ENCODE results near the gene FKTN. TPM values are rescaled to one million over a fixed set of nuclear protein-coding genes. Genes with fewer than 3 reads are reported as not detected.

Gene FKTN
- total and polyA plus RNA-seq, 9 of the 15 experiments (the other 6 are each of a cell fraction or from before 2014, with no cell fraction given) = 5.4 to 16.3 (median 10.4) TPM

DNA sequence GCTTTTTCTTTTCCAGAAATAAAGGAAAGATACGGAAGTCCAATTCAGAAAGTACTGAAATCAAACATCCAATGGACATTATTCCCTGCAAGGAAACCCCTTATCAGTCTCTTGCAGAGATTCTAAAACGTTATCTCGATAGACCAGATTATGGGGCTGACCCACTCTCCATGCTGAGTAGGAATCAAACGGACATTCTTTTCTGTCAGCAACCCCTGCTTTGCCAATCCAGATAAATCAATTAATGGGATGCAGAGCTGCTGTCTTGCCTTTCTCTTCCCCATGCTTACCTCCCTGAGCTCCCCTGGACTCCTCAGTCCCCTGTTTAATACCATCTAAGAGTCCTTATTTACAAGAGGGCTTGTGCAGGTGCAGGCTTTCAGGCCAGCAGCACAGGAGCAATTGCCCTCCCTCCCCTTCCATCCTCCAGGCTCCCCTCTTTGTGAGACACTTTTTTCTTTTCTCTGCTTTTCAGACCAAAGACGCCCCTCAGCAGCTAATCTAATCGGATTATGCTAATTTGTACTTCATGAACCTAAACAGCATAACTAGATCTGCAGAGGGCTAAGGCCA lies 118.5 kb downstream of the FKTN start (continued):
- TF ChIP-seq, protein P1, sequence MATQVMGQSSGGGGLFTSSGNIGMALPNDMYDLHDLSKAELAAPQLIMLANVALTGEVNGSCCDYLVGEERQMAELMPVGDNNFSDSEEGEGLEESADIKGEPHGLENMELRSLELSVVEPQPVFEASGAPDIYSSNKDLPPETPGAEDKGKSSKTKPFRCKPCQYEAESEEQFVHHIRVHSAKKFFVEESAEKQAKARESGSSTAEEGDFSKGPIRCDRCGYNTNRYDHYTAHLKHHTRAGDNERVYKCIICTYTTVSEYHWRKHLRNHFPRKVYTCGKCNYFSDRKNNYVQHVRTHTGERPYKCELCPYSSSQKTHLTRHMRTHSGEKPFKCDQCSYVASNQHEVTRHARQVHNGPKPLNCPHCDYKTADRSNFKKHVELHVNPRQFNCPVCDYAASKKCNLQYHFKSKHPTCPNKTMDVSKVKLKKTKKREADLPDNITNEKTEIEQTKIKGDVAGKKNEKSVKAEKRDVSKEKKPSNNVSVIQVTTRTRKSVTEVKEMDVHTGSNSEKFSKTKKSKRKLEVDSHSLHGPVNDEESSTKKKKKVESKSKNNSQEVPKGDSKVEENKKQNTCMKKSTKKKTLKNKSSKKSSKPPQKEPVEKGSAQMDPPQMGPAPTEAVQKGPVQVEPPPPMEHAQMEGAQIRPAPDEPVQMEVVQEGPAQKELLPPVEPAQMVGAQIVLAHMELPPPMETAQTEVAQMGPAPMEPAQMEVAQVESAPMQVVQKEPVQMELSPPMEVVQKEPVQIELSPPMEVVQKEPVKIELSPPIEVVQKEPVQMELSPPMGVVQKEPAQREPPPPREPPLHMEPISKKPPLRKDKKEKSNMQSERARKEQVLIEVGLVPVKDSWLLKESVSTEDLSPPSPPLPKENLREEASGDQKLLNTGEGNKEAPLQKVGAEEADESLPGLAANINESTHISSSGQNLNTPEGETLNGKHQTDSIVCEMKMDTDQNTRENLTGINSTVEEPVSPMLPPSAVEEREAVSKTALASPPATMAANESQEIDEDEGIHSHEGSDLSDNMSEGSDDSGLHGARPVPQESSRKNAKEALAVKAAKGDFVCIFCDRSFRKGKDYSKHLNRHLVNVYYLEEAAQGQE (IDR thresholded peaks at IDR 0.05; ENCODE audit: borderline replicate concordance) = peak; percentile 85
- TF ChIP-seq, protein P1 (CRISPR knock-in tag; IDR thresholded peaks at IDR 0.05; ENCODE audit: low read depth) = no peak
- peak; percentile 45; the same call in 1 of the 2 replicates for TF ChIP-seq LEF1 (IDR thresholded peaks at IDR 0.05)
- no peak for TF ChIP-seq NR3C1 (CRISPR knock-in tag; IDR thresholded peaks at IDR 0.05)
- 0 out of 4 replicates have a peak, but pooled peaks of 1 of the 2 experiments have one; percentile 64 for TF ChIP-seq TEAD1 (CRISPR knock-in tag; IDR thresholded peaks at IDR 0.05)
- no peak for TF ChIP-seq RBM14 (IDR thresholded peaks at IDR 0.05; ENCODE audit: borderline replicate concordance, insufficient read depth, low read depth, low read length)
- TF ChIP-seq NCOA1 (IDR thresholded peaks at IDR 0.05; ENCODE audit: low read depth) = peak; percentile 33; the same call in 1 of the 2 replicates
- TF ChIP-seq ZC3H4 (CRISPR knock-in tag; IDR thresholded peaks at IDR 0.05; ENCODE audit: borderline replicate concordance) = no peak
- TF ChIP-seq, protein P2, sequence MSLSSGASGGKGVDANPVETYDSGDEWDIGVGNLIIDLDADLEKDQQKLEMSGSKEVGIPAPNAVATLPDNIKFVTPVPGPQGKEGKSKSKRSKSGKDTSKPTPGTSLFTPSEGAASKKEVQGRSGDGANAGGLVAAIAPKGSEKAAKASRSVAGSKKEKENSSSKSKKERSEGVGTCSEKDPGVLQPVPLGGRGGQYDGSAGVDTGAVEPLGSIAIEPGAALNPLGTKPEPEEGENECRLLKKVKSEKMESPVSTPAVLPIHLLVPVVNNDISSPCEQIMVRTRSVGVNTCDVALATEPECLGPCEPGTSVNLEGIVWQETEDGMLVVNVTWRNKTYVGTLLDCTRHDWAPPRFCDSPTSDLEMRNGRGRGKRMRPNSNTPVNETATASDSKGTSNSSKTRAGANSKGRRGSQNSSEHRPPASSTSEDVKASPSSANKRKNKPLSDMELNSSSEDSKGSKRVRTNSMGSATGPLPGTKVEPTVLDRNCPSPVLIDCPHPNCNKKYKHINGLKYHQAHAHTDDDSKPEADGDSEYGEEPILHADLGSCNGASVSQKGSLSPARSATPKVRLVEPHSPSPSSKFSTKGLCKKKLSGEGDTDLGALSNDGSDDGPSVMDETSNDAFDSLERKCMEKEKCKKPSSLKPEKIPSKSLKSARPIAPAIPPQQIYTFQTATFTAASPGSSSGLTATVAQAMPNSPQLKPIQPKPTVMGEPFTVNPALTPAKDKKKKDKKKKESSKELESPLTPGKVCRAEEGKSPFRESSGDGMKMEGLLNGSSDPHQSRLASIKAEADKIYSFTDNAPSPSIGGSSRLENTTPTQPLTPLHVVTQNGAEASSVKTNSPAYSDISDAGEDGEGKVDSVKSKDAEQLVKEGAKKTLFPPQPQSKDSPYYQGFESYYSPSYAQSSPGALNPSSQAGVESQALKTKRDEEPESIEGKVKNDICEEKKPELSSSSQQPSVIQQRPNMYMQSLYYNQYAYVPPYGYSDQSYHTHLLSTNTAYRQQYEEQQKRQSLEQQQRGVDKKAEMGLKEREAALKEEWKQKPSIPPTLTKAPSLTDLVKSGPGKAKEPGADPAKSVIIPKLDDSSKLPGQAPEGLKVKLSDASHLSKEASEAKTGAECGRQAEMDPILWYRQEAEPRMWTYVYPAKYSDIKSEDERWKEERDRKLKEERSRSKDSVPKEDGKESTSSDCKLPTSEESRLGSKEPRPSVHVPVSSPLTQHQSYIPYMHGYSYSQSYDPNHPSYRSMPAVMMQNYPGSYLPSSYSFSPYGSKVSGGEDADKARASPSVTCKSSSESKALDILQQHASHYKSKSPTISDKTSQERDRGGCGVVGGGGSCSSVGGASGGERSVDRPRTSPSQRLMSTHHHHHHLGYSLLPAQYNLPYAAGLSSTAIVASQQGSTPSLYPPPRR (CRISPR knock-in tag; IDR thresholded peaks at IDR 0.05; ENCODE audit: borderline replicate concordance) = no peak
- no peak for TF ChIP-seq STAT5B (CRISPR knock-in tag; IDR thresholded peaks at IDR 0.05)
- 0 out of 2 replicates have a peak, but pooled peaks have one; percentile 66 for TF ChIP-seq ZNF197 (CRISPR knock-in tag; IDR thresholded peaks at IDR 0.05; ENCODE audit: low read depth)
- TF ChIP-seq YBX1 (IDR thresholded peaks at IDR 0.05) = no peak
- no peak for TF ChIP-seq YY1 (IDR thresholded peaks at IDR 0.05; ENCODE audit: borderline replicate concordance in 1 of 3, control insufficient read depth in 1 of 3, extremely low read depth in 1 of 3, insufficient read depth in 3 of 3, insufficient read length in 1 of 3, insufficient replicate concordance in 2 of 3, low read depth in 1 of 3, low read length in 2 of 3)
- no peak for TF ChIP-seq ZNF764 (CRISPR knock-in tag; IDR thresholded peaks at IDR 0.05; ENCODE audit: low read depth)
- no peak for TF ChIP-seq ZNF408 (CRISPR knock-in tag; IDR thresholded peaks at IDR 0.05; ENCODE audit: low read depth)
